Activated CD4-positive, alpha-beta memory T cell treated with anti-CD3 and anti-CD28 coated beads, Interleukin-2, amount 10 ng/mL, durations not matched to agents 7 days and 5 days (primary cell): Measurements from ENCODE around the gene NR2C2. TPM values are rescaled to one million over a fixed set of nuclear protein-coding genes. Genes with fewer than 3 reads are reported as not detected.

Experiments
- CTCF ChIA-PET: fragments of 350-600 bp; sonication (Branson Sonifier 250); formaldehyde crosslinking; loops from one replicate; lab custom pipeline; 2021; ENCODE audit warnings: antibody characterized with exemption, inconsistent platforms; lab: Charles Lee
- POLR2A ChIA-PET: fragments of 350-600 bp; sonication (Branson Sonifier 250); formaldehyde crosslinking; loops from one replicate; lab custom pipeline; 2021; ENCODE audit warnings: antibody characterized with exemption; lab: Charles Lee
- DNase-seq: peaks from one replicate; pipeline ENCODE4 v3.0.0-alpha.2; 2020
- H3K27ac Mint-ChIP-seq: one replicate; pipeline ENCODE4 v1.8.0; 2021; ENCODE audit warnings: mild to moderate bottlenecking, mixed read lengths
- H3K27me3 Mint-ChIP-seq: one replicate; pipeline ENCODE4 v1.8.0; 2021; ENCODE audit warnings: mixed read lengths
- H3K36me3 Mint-ChIP-seq: one replicate; pipeline ENCODE4 v1.8.0; 2021; ENCODE audit warnings: low read depth, mixed read lengths
- H3K4me1 Mint-ChIP-seq: one replicate; pipeline ENCODE4 v1.8.0; 2021; ENCODE audit warnings: mixed read lengths
- H3K4me3 Mint-ChIP-seq: one replicate; pipeline ENCODE4 v1.8.0; 2021; ENCODE audit warnings: mild to moderate bottlenecking, mixed read lengths
- H3K9me3 Mint-ChIP-seq: one replicate; pipeline ENCODE4 v1.8.0; 2021; ENCODE audit warnings: mixed read lengths
- total RNA-seq, 2 experiments: library from RNA; stranded (reverse); gene quantifications; one replicate each; pipeline ENCODE4 v1.2.3, GENCODE V29; 2021

The NR2C2 gene
- total RNA-seq, 2 experiments from 2014 or later, result 63.9 to 65.8 TPM

DNA sequence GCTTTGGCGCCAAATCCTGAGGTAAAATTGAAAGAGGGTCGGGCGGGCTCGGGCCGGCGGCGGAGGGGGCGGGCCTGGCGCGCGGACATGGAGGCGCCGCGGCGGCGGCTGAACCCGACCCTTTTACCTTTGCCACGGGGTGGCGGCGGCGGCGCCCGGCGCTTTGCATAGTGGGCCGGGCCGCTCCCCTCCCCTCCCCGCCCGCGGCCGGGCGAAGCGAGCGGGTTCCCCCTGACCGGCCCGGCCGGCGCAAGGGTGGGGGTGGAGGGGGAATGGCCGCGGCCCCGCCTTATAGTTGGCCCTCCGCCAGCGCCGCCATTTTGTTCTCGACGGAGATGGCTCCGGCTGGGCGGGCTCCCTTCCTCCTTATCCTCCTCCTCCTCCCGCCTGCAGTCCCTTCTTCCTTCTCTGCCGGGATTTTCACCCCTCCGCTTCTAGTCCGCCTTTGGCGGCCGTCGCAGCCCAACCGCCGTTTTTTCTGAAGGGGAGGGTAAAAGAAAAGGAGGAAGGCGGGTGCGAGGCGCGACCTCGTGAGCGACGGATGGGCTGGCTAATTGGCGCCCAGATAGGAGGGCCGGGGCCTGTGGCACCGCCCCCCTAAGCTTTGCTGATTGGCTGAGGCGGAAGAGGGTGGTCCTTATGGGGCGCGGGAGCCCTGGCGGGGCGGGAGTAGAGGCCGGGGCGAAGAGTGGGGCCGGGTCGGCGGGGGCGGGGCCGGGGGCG lies 664 bp downstream of the NR2C2 start:
- CTCF ChIA-PET, result interaction anchor here (0.7 to 1.5 kb wide), 2 partner anchors 49 to 296 kb away, joined by 3 to 4 read pairs; partner anchors contain the start of gene CCDC174
- H3K36me3 Mint-ChIP-seq, result peaks cover 54% of the 10 kb centered on the region

DNA sequence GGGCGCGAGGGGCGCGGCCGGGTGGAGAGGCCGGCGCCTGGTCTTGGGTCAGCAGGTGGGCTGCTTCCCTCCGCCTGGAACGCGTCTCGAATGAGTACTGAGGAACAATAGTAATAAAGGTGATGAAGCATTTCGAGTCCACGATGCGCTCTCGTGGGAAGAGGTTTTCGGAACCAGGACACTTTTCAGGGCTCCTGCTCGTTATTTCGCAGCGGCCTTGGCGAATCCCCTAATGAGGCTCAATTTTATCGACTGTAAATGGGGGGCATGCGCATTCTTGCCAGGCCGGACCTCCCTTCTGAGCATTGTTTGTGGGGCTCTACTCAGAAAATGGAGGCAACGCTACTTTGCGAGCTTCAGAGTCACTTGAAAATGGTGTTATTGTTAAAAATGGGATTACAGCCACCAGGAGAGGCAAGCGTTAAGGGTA lies 1.2 kb downstream of the NR2C2 start:
- CTCF ChIA-PET, result interaction anchor here (0.7 kb wide), 1 partner anchor 49 kb away, joined by 3 read pairs; no protein-coding TSS in a partner anchor
- Mint-ChIP-seq H3K27ac (peak overlapping the region; percentile 15), H3K4me3 (peak overlapping the region; percentile 100), H3K4me1 (peaks cover 40% of the 10 kb centered on the region), H3K27me3 (no peaks in the 10 kb centered on the region), H3K9me3 (no peaks in the 10 kb centered on the region), H3K36me3 (peaks cover 48% of the 10 kb centered on the region)
- DNase-seq, result no peak
- POLR2A ChIA-PET, result interaction anchor here (0.7 to 1.5 kb wide), 9 partner anchors 8 to 297 kb away, joined by 3 to 9 read pairs (median 3); partner anchors contain the start of genes CCDC174 and MRPS25

More for the DNA sequence above, 664 bp downstream of the NR2C2 start:
- peak overlapping the region; percentile 100 for H3K27ac Mint-ChIP-seq
- peaks cover 40% of the 10 kb centered on the region for H3K4me1 Mint-ChIP-seq
- peak overlapping the region; percentile 100 for H3K4me3 Mint-ChIP-seq
- no peaks in the 10 kb centered on the region for H3K9me3 Mint-ChIP-seq
- DNase-seq, result peak; percentile 96
- H3K27me3 Mint-ChIP-seq, result no peaks in the 10 kb centered on the region
- POLR2A ChIA-PET, result interaction anchor here (0.9 to 2.8 kb wide), 17 partner anchors 8 to 1317 kb away, joined by 3 to 33 read pairs (median 6); partner anchors contain the start of genes CAPN7, CCDC174, CHCHD4 and DPH3

DNA sequence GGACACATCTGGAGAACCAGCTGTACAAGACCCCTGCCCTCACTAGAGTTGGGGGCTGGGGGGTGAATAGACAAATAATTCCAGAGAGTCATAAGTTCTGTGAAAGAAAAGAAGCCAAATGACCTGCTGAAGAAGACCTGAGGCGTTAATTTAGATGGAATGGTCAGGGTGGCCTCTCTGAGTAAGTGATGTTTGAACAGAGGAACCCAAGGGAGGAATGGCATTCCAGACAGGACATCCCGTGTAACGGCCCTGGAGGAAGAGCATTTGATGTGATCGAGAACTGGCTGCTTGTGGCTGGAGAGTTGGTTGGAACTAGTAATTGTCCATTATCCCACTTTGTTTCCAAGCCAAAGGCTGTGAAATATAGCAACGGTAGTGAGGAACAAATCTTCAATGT lies 1.7 kb downstream of the NR2C2 start:
- Mint-ChIP-seq H3K27ac (no peak overlapping the region), H3K4me1 (peaks cover 40% of the 10 kb centered on the region)
- CTCF ChIA-PET, result no interaction called here

DNA sequence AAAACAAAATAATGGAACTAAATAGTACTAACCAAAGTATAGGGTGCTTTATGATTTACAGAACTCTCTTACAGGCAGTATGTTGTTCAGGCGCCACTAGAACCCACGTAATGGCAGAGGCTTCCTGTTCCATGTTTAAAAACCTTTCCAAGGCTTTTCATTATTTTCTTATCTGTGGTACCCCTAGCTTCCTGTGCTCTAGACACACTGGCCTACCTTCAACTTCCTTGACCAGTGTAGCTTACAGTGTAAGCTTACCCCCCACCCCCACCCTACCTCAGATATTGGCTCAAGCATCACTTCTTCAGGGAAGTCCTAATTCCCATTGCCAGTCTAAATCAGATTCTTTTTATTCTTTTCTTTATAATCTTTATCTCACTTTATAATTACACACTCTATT lies 2.9 kb downstream of the NR2C2 start:
- ChIA-PET CTCF (no interaction called here), POLR2A (interaction anchor here (1.5 kb wide), 1 partner anchor 17 kb away, joined by 6 read pairs; no protein-coding TSS in a partner anchor)
- Mint-ChIP-seq H3K27ac (no peak overlapping the region), H3K4me3 (no peak overlapping the region), H3K9me3 (no peaks in the 10 kb centered on the region), H3K36me3 (peaks cover 37% of the 10 kb centered on the region), H3K4me1 (peaks cover 46% of the 10 kb centered on the region), H3K27me3 (no peaks in the 10 kb centered on the region)
- no peak for DNase-seq

More for the DNA sequence above, 1.7 kb downstream of the NR2C2 start:
- DNase-seq, result no peak
- POLR2A ChIA-PET, result interaction anchor here (0.7 to 1.5 kb wide), 6 partner anchors 10 to 258 kb away, joined by 3 to 9 read pairs (median 3); no protein-coding TSS in a partner anchor
- Mint-ChIP-seq H3K4me3 (peak overlapping the region; percentile 100), H3K36me3 (peaks cover 43% of the 10 kb centered on the region), H3K27me3 (no peaks in the 10 kb centered on the region), H3K9me3 (no peaks in the 10 kb centered on the region)

DNA sequence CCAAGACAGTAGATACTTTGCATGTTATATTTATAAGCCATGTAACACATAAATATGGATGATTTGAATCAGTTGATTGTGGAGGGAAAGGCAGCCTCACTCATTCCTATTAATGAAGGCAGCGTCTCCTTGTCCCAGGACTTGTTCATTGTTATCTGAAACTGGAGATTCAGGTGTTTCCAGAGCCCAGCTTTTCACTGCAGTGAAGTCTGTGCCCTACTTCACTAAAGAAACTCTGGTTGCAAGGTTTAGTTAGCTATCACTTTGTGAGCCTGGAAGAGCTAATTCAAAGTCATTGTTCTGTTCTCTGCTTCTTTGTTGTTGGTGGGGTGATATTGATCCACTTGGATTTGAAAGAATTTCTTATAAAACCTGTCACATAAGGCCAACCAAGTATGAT lies 9.8 kb downstream of the NR2C2 start:
- Mint-ChIP-seq H3K27me3 (no peaks in the 10 kb centered on the region), H3K9me3 (no peaks in the 10 kb centered on the region), H3K4me3 (no peak overlapping the region), H3K27ac (no peak overlapping the region), H3K4me1 (peaks cover 48% of the 10 kb centered on the region), H3K36me3 (peaks cover 25% of the 10 kb centered on the region)
- DNase-seq, result no peak
- CTCF ChIA-PET, result interaction anchor here (0.8 to 2.0 kb wide), 2 partner anchors 10 to 31 kb away, joined by 3 to 6 read pairs; partner anchors contain the start of gene NR2C2
- POLR2A ChIA-PET, result interaction anchor here (1.1 to 1.3 kb wide), 2 partner anchors 9 to 525 kb away, joined by 3 to 6 read pairs; no protein-coding TSS in a partner anchor

DNA sequence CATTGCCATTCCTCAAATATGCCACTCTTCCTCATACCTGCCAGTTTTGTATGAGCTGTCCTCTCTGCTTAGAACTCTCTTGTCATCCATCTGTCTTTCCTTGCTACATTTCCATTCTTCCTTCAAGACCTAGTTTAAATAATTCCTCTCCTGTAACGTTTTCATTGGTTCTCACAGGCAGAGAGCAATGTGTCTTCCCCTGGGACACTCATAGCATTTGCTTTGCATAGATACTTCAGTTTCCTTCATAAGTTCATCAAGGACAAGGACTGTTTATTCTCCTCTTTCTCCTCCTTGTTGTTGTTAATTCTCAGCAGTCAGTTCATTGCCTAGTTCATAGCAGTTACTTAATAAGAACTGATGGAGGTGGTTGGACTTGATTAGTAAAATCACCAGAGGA lies 10.5 kb downstream of the NR2C2 start:
- H3K4me3 Mint-ChIP-seq, result no peak overlapping the region
- H3K27me3 Mint-ChIP-seq, result no peaks in the 10 kb centered on the region
- ChIA-PET POLR2A (interaction anchor here (0.8 to 2.1 kb wide), 5 partner anchors 9 to 141 kb away, joined by 3 to 13 read pairs (median 6); partner anchors contain the start of genes NR2C2 and RBSN), CTCF (no interaction called here)
- H3K27ac Mint-ChIP-seq, result no peak overlapping the region
- peaks cover 44% of the 10 kb centered on the region for H3K4me1 Mint-ChIP-seq
- no peak for DNase-seq
- no peaks in the 10 kb centered on the region for H3K9me3 Mint-ChIP-seq
- H3K36me3 Mint-ChIP-seq, result peaks cover 29% of the 10 kb centered on the region

GRCh38 chr3:14959359-14959943 lies 12.1 kb downstream of the NR2C2 start:
- peaks cover 33% of the 10 kb centered on the region for H3K36me3 Mint-ChIP-seq
- no peaks in the 10 kb centered on the region for H3K9me3 Mint-ChIP-seq
- peaks cover 42% of the 10 kb centered on the region for H3K4me1 Mint-ChIP-seq
- ChIA-PET CTCF (interaction anchor here (0.5 to 0.9 kb wide), 2 partner anchors 13 to 149 kb away, joined by 3 to 4 read pairs; partner anchors contain the start of gene NR2C2), POLR2A (interaction anchor here (2.0 to 2.1 kb wide), 2 partner anchors 11 to 12 kb away, joined by 9 to 13 read pairs; partner anchors contain the start of gene NR2C2)
- no peak for DNase-seq
- peak overlapping the region; percentile 79 for H3K27ac Mint-ChIP-seq
- H3K4me3 Mint-ChIP-seq, result peak overlapping the region; percentile 76
- no peaks in the 10 kb centered on the region for H3K27me3 Mint-ChIP-seq

DNA sequence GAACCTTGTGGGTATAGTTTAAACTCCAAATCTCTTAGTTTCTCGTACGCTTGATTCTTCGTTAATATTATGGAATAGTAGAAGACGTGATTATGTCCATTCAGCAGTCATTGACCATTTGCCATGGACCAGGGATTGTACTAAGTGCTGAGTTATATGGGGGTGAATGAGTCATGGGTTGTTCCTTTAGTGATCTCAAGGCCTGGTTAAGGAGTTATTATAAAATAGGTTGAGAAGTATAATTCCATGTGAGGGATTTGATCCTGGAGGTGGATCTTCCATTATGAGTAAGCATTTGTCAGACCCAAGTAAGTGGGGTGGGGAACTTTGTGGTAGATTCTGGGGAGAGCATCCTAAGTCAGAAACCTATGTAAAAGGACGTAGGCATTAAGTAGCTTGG lies 15.4 kb downstream of the NR2C2 start:
- Mint-ChIP-seq H3K27me3 (no peaks in the 10 kb centered on the region), H3K36me3 (peaks cover 51% of the 10 kb centered on the region), H3K27ac (no peak overlapping the region), H3K9me3 (peaks cover 5% of the 10 kb centered on the region), H3K4me3 (no peak overlapping the region), H3K4me1 (peaks cover 18% of the 10 kb centered on the region)
- DNase-seq, result no peak
- CTCF ChIA-PET, result no interaction called here
- POLR2A ChIA-PET, result interaction anchor here (2.1 kb wide), 1 partner anchor 16 kb away, joined by 6 read pairs; no protein-coding TSS in a partner anchor

- DNase-seq, result no peak
- H3K27ac Mint-ChIP-seq, result no peak overlapping the region
- H3K36me3 Mint-ChIP-seq, result peaks cover 41% of the 10 kb centered on the region
- ChIA-PET POLR2A (interaction anchor here (1.0 to 1.8 kb wide), 3 partner anchors 12 to 18 kb away, joined by 3 to 6 read pairs (median 3); no protein-coding TSS in a partner anchor), CTCF (no interaction called here)
- H3K27me3 Mint-ChIP-seq, result no peaks in the 10 kb centered on the region
- no peak overlapping the region for H3K4me3 Mint-ChIP-seq
- H3K4me1 Mint-ChIP-seq, result no peaks in the 10 kb centered on the region
- H3K9me3 Mint-ChIP-seq, result peaks cover 5% of the 10 kb centered on the region
These were observed 19.9 kb downstream of the NR2C2 start for GRCh38 chr3:14967285-14967684.

DNA sequence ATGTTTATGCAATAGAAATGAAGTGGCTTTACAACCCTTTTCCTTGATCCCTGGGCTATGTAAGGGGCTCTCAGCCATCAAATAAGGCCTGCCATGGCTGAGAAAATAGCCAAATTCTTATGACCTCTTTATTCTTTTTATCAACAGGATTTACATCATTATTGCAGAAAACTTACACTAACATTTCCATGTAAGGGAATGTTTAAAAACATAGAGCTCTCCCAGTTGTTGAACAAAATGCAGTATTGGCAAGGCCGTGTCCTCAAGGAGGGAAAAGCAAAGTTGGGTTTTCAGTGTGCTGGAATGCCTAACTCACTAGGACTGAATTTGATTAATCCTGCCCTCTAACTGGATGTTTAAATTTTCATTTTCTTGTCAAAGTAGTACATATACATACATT lies 22.3 kb downstream of the NR2C2 start:
- ChIA-PET POLR2A (no interaction called here), CTCF (no interaction called here)
- Mint-ChIP-seq H3K27ac (no peak overlapping the region), H3K9me3 (peaks cover 5% of the 10 kb centered on the region), H3K4me3 (no peak overlapping the region), H3K36me3 (peaks cover 49% of the 10 kb centered on the region), H3K27me3 (no peaks in the 10 kb centered on the region), H3K4me1 (peaks cover 4% of the 10 kb centered on the region)
- DNase-seq, result no peak

GRCh38 chr3:14976317-14976716 lies 28.9 kb downstream of the NR2C2 start:
- Mint-ChIP-seq H3K36me3 (peaks cover 47% of the 10 kb centered on the region), H3K27ac (no peak overlapping the region), H3K27me3 (no peaks in the 10 kb centered on the region), H3K9me3 (no peaks in the 10 kb centered on the region), H3K4me1 (peaks cover 10% of the 10 kb centered on the region), H3K4me3 (no peak overlapping the region)
- no peak for DNase-seq
- ChIA-PET CTCF (interaction anchor here (0.5 to 1.0 kb wide), 2 partner anchors 11 to 18 kb away, joined by 3 read pairs; no protein-coding TSS in a partner anchor), POLR2A (no interaction called here)

DNA sequence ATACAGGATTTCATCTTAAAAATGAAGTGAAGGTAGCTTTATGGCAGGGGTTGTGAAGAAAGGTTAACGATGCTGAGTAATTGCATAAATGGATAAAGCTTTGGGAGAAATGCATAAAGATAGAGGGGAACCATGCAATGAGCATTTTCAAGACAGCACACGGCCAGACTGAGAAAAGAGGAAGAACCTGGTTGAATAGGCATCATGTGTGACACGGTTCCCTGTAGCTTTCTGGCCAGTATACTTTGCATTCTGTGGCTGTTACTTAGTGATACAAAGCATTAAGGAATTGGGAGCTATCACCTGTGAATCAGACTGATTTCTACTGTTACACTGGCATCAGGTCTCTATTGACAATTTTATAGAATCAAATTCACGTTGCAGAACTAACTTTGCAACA lies 33.3 kb downstream of the NR2C2 start:
- Mint-ChIP-seq H3K4me1 (peaks cover 5% of the 10 kb centered on the region), H3K36me3 (peaks cover 34% of the 10 kb centered on the region), H3K4me3 (no peak overlapping the region), H3K9me3 (peaks cover 3% of the 10 kb centered on the region), H3K27me3 (no peaks in the 10 kb centered on the region), H3K27ac (no peak overlapping the region)
- ChIA-PET CTCF (interaction anchor here (0.6 kb wide), 1 partner anchor 21 kb away, joined by 9 read pairs; no protein-coding TSS in a partner anchor), POLR2A (no interaction called here)
- no peak for DNase-seq
